ENCODE data around the gene PLA2G4C.

PLA2G4C gene

GRCh38 chr19:48110350-48110966, at the start of gene PLA2G4C:
PLA2G4C (minus strand) TSS chr19:48110817; CDS start chr19:48106529, 4,288 bp downstream.
- peak; percentile 47 to 73 for DNase-seq (ENCODE audit: low read depth in 2 of 2)

- no peak for DNase-seq (ENCODE audit: low read depth in 2 of 2)
These were observed 47.7 kb upstream of the PLA2G4C start for GRCh38 chr19:48158210-48158790.

- no peak for DNase-seq (ENCODE audit: low read depth in 2 of 2)
These were observed 43.4 kb upstream of the PLA2G4C start for GRCh38 chr19:48154003-48154402.

- DNase-seq (ENCODE audit: low read depth in 2 of 2), result peak; percentile 19 to 55
These were observed 41.9 kb upstream of the PLA2G4C start for GRCh38 chr19:48152551-48152950.

GRCh38 chr19:48149430-48149829, 38.8 kb upstream of the PLA2G4C start:
- DNase-seq (ENCODE audit: low read depth in 2 of 2), result no peak

GRCh38 chr19:48148576-48148975, 38.0 kb upstream of the PLA2G4C start:
- DNase-seq (ENCODE audit: low read depth in 2 of 2), result no peak

GRCh38 chr19:48147597-48148175, 37.1 kb upstream of the PLA2G4C start:
- DNase-seq (ENCODE audit: low read depth in 2 of 2), result no peak

GRCh38 chr19:48139053-48139452, 28.4 kb upstream of the PLA2G4C start:
- no peak for DNase-seq (ENCODE audit: low read depth in 2 of 2)

- no peak for DNase-seq (ENCODE audit: low read depth in 2 of 2)
These were observed 26.8 kb upstream of the PLA2G4C start for GRCh38 chr19:48137411-48137810.

GRCh38 chr19:48136547-48136946, 25.9 kb upstream of the PLA2G4C start:
- DNase-seq (ENCODE audit: low read depth in 2 of 2), result no peak

- DNase-seq (ENCODE audit: low read depth in 2 of 2), result no peak
These were observed 24.8 kb upstream of the PLA2G4C start for GRCh38 chr19:48135411-48135810.

GRCh38 chr19:48133094-48133493, 22.5 kb upstream of the PLA2G4C start:
- no peak for DNase-seq (ENCODE audit: low read depth in 2 of 2)

- DNase-seq (ENCODE audit: low read depth in 2 of 2), result no peak
These were observed 16.9 kb upstream of the PLA2G4C start for GRCh38 chr19:48127561-48127960.

GRCh38 chr19:48123907-48124651, 13.5 kb upstream of the PLA2G4C start:
- no peak for DNase-seq (ENCODE audit: low read depth in 2 of 2)

GRCh38 chr19:48122421-48122820, 11.8 kb upstream of the PLA2G4C start:
- DNase-seq (ENCODE audit: low read depth in 2 of 2), result no peak

- no peak for DNase-seq (ENCODE audit: low read depth in 2 of 2)
These were observed 11.3 kb upstream of the PLA2G4C start for GRCh38 chr19:48121909-48122371.

GRCh38 chr19:48121066-48121465, 10.4 kb upstream of the PLA2G4C start:
- no peak for DNase-seq (ENCODE audit: low read depth in 2 of 2)

- no peak for DNase-seq (ENCODE audit: low read depth in 2 of 2)
These were observed 9.9 kb upstream of the PLA2G4C start for GRCh38 chr19:48120505-48120904.

GRCh38 chr19:48118131-48118517, 7.5 kb upstream of the PLA2G4C start:
- DNase-seq (ENCODE audit: low read depth in 2 of 2), result no peak

GRCh38 chr19:48117515-48118130, 7.0 kb upstream of the PLA2G4C start:
- DNase-seq (ENCODE audit: low read depth in 2 of 2), result no peak

GRCh38 chr19:48113190-48113917, 2.7 kb upstream of the PLA2G4C start:
- DNase-seq (ENCODE audit: low read depth in 2 of 2), result no peak
